ENCODE data around the gene AARS2.
"Not testable (repeated sequence)": the region's sequence is repeated elsewhere in the genome, so short reads cannot be mapped to it uniquely, and the experiment has no call there.

The AARS2 gene

DNA sequence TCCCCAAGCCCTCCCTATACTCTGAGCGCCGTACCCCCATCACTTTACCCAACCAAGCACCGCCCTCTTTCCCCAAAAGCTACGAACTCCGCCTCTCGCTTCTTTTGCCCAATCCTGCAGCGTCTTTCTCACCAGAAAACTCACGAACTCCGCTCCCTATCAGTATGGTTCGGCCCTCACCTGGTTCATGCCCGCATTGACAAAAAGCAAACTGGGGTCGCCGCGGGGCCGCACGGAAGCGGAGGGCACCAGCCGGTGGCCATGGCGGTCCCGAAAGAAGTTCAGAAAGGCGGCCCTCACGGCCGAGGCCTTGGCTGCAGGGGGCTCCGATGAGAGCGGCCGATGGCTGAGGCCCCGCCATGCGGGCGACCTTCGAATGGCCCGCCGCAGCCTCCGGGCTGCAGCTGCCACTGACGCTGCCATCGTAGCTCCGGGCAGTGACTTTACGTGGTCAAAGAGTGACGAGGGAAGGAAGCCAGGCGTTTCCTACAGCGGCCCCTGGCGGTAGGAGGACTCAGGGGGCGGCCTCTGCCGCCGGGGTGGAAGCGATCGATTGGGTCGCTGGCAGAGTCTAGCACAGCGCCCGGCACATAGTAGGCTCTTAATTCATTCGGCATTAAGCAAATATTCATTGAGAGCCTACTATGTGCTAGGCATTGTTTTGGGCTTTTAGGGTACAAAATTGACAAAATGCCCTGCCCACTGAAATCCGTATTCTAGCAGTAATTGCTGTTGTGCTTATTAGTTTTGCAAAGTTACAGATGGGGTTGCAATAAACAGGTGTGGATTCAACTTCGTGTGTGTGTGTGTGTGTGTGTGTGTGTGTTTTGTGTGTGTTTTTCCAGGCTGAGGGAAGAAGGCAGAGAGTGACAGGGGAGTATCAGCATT, at the start of gene AARS2:
Gene AARS2 (minus strand): TSS at position 447 of the 888 bp plus-strand sequence. CDS start 24 bp downstream, at position 423.
- peak; percentile 82 for DNase-seq

DNA sequence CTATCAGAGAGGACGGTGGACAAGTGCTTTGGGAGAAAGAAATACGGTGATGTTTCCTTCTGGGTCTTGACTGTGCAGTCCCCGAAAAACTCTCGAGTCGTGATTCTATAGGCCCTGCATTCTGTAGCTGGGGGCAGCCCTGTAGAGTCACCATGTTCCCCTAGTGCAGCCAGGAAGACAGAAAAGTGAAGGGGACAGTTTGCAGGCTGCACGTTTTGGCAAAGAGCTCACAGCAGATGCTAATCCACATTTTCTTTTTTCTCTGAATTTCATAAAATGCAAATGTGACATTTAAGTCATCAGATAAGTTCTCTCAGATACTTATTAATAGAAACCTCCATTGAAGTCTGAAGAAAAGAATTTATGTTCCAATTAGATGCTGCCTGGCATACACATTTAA, 48.8 kb upstream of the AARS2 start:
- DNase-seq: no peak

DNA sequence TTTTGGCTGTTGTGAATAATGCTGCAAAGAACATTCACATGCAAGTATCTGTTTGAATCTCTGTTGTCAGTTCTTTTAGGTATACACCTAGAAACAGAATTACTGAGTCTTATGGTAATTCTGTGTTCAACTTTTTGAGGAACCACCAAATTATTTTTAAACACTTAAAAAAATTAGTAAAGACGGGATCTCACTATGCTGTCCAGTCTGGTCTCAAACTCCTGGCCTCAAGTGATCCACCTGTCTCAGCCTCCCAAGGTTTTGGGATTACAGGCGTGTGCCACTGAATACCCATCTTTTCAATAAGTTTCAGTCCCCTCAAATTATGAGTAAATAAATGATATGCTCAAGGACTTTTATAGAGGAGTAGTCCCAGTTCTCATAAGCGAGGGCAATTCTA, 46.8 kb upstream of the AARS2 start:
- DNase-seq: no peak

- DNase-seq: no peak
These were observed 43.3 kb upstream of the AARS2 start for GRCh38 chr6:44356487-44356886.

DNA sequence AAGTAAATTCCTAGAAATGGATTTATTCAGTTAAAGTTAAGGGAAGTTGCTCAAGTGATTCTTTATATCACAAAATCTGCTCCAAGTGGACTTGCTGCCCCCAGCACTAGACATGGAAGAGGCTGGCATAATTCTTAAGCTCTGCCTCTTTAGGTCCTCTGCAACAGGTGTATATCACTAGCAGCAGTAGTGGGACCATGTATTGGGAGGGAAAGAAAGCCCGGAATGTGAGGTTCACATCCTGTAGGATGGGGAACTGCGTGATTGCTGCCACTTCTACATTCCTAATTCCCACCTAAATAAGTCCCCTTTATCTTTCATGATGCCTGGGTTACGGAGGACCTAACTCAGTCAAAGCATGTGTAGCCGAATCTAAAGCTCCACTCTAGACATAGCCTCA, 42.5 kb upstream of the AARS2 start:
- no peak for DNase-seq

DNA sequence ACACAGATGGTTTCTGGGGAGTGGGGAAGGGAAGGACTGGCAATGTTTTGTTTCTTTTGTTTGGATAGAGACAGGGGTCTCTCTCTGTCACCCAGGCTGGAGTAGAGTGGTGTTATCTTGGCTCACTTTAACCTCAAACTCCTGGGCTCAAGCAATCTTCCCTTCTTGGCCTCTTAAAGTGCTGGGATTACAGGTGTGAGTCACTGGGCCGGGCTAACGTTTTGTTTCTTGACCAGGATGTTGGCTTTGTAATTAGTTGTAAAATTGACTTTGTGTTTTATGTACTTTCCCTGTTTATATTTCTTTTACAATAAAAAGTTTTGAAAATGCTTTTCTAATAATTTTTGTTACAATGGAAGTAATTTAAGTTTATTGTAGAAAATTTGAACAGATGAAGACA, 40.2 kb upstream of the AARS2 start:
- no peak for DNase-seq

GRCh38 chr6:44352259-44352658, 39.1 kb upstream of the AARS2 start:
- no peak for DNase-seq

DNA sequence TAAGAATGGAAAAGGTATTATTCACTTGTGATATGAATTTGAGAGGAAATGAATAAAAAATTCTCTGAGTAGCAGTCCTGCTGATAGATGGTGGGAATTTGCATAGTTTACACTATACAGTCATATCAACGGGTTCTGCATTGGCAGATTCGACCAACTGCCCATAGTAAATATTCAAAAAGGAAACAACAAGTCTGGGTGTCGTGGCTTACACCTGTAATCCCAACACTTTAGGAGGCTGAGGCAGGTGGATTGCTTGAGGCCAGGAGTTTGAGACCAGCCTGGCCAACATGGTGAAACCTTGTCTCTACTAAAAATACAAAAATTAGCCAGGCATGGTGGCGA, 37.5 kb upstream of the AARS2 start:
- not testable (repeated sequence) for DNase-seq

DNA sequence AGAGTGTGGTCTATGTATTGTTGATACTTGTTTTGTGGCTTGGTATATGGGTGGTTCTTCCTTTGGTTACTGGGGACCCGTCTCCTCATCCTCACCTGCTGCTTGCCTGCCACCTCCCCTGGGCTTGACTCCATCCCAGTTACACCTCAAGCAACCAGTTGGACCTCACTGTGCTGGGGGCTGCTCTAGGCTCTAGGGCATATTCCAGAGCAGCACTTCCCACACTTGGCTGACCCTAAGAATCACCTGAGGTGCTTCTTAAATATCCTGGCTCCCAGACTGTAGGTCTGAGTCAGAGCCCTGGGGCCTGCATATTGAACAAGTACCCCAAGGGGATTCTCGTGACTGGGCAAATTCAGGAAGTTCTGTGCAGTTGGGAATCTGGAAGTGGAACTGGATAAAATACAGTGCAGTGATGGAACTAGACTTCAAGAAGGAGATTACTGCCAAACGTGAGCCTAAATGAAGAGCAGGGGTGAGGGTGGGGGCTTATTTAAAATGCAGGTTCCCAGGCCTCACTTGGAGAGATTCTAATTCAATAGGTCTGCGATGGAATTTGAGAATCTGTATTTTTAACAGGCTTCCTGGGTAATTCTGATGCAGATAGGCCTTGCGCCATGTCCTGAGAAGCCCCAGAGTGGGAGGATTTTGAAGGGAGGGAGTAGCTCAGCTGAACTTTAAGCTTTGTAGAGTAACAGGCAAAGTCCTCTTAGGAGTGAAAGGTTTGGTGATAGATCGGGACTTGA, 36.9 kb upstream of the AARS2 start:
- DNase-seq: no peak

- DNase-seq: not testable (repeated sequence)
These were observed 33.7 kb upstream of the AARS2 start for GRCh38 chr6:44346818-44347217.

- DNase-seq: no peak
These were observed 29.3 kb upstream of the AARS2 start, which contains the start of gene SPATS1 for GRCh38 chr6:44342489-44342888. Gene SPATS1 (plus strand): TSS chr6:44342650. CDS start chr6:44343096, 446 bp downstream.

DNA sequence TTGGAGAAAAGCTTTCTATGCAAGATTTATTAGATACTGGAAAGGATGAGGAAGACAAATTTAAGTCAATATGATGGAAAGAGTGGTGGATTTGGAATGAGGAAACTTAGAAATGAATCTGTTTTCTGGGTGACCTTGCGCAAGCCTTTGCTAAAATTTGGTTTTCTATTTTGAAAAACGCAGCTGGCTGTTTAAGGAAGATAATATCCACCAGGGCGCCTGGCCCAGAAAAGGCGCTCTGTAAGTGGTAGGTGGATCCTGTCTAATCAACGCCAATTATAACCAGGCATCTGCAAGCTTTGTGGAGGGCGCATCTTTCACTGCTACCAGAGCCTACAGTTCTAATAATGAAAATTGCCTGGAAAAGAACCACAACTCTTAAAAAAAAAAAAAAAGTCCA, 28.9 kb upstream of the AARS2 start:
- no peak for DNase-seq

DNA sequence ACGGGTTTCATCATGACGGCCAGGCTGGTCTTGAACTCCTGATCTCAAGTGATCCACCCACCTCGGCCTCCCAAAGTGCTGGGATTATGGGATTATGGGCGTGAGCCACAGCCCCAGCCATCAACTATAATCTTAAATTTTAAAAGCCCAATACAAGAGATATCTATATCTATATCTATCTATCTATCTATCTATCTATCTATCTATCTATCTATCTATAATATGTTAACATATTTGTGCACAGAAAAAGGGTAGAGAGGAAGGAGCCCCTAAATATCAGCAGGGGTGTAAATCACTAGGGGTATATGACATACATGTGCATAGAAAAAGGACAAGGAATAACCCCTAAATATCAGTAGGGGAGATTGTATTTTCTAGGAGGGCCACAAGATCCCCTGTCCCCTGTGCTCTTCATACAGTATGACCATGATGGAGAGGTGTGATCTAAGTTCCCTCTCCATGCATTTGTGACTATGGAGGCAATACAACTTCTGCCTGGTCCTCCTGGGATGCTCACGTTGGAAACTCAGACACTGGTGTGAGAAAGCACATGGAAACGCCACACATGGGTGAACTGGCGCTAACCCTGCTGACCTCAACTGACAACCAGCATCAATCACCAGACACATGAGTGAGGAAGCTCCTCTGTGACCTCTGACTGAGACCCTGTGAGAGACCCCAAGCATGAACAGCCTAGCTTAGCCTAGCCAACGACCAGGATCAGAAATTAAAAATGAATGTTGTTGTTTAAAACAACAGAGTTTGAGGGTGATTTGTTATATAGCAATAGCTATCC, 28.1 kb upstream of the AARS2 start:
- DNase-seq: no peak

- DNase-seq: no peak
These were observed 26.8 kb upstream of the AARS2 start for GRCh38 chr6:44339763-44340625.

DNA sequence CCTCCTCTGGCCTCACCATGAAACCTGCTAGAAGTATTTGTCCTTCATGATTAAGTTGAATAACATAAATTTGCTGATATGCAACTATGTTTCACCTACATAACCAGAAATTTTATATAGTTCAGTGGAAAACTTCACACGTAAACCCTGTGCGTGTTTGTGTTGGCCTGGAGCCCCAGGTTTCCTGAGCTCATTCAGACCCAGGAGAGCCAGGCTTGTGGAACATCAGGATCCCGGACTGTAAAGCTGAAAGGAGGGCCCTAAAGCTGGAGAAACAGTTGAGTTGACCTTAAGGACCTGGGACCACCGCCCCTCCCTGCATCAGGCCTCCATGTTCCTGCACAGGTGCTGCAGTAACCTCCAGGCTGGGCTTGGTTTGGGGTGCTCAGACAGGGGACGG, 26.2 kb upstream of the AARS2 start:
- DNase-seq: no peak

- DNase-seq: peak; percentile 77
These were observed 25.3 kb upstream of the AARS2 start for GRCh38 chr6:44338228-44339122.

DNA sequence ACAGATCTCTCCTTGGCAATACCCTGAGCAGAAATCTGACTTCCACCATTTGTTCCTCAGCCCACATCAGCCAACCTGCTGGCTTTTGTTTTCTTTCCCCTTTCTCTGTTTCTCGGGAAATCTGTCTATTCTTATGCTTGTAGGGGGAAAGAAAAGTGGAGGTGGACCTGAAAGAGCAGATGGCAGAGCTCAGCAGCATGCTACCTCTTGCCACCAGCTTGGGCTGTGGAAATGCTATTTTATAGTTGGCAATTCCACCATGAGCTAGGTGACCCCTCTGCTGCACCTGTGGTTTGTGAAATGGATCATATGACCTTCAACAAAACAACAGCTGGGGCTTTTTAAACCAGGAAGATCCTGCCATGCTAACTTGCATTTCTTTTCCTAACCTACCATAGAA, 22.5 kb upstream of the AARS2 start:
- peak; percentile 23 for DNase-seq

GRCh38 chr6:44333942-44334341, 20.8 kb upstream of the AARS2 start:
- DNase-seq: no peak

- no peak for DNase-seq
These were observed 20.2 kb upstream of the AARS2 start for GRCh38 chr6:44333273-44333919.

DNA sequence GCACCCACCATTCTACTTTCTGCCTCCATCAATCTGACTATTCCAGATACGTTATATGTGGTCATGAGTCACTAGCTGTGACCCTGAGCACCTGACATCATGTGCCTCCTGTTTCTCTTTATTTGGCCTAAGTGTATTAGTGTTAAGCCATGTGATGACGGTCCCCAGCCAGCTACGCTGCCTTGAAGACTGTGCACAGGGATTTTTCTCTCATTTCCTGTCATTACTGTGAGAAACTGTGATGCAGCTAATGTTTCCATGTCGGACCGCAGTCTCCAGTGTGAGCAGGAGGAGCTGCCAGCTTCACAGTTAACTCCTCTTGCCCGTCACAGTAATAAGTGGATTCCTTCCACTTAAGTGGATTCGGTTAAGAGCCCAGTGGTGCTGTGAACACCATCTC, 19.4 kb upstream of the AARS2 start:
- no peak for DNase-seq

DNA sequence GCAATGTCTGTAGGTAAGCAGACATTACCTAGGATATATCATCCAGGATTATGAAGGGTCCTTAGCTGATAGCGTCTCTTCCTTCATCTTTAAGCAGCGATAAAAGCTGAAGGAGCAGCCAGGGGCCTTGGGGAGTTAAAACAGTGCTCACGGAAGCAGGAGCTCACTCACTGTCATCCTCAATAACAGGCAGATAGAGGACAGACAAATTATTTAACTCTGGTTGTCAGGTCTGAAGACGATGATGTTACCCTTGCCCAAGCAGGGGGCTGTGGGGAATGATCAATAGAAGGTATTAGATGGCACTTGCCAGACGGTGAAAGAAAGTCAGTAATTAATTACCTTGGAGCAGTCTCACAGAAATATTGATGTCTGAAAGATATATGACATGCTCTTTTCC, 16.7 kb upstream of the AARS2 start:
- DNase-seq: no peak
